Measurements from ENCODE around the gene KIF22. TPM values are rescaled to one million over a fixed set of nuclear protein-coding genes. Genes with fewer than 3 reads are reported as not detected.

Gene KIF22
- total RNA-seq = 8.4 and 8.8 TPM in 2 replicates

GRCh38 chr16:29790183-29790948, at the start of gene KIF22:
Gene KIF22, plus strand, starts transcription at chr16:29790751. Its CDS starts 9 bp downstream, at chr16:29790760.

DNA sequence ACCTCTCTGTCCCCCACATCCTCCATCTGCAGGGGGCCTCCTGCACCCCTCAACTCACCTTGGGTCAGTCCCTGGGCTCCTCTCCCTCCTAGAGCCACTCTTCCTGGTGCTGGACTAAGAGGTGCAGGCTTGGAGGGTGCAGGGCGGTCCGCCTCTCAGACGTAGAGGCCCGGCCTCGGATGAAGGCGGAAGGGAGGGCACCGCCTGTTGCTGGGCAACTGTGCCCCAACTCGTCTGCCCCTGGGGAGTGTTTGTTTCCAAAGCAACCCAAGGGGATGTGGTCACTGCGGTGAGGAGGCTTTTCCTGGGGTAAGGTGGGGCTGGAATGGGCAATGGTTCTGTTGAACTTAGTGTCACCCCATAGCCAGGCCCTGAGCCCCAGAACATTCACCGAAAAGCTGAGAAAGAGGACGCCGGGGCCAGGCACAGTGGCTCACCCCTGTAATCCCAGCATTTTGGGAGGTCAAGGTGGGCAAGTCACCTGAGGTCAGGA, 44.7 kb upstream of the KIF22 start, which contains the start of gene C16orf54:
C16orf54 (minus strand) TSS at position 138 of the 493 bp plus-strand sequence. CDS start 1,039 bp downstream, outside the sequence.

DNA sequence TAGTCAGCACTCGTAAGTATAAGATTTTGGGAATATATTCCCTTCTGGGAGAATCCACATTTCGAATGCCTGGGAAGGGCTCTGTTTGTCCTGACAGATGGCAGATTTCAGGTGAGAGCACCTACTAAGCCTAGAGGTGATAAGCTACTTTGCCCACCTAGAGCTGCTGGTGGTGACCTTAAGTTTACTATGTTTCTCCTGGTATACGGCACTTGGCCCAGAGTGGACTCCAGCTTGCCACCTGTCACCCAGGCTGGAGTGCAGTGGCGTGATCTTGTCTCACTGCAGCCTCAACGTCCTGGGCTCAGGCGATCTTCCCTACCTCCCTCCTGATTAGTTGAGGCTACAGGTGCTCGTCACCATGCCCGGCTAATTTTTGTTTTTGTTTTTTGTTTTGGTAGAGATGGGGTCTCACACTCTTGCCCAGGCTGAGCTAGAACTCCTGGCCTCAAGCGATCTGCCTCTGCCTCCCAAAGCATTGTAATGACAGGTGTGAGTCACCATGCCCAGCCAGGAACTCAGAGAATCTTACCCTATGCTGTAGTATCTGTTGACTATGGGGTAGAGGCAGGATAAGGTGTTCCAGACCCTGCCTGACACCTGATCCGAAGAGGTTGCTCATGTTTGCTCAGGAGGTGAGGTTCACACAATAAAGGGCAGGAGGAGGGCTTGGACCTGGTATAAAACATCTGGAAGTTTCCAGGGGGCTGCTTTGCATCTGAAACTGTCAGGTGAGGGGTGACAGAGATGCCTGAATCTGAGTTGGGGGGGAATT, 12.8 kb upstream of the KIF22 start, which contains the start of gene ZG16:
ZG16 (plus strand) TSS at position 681 of the 775 bp plus-strand sequence. CDS start 1,011 bp downstream, outside the sequence.

GRCh38 chr16:29806099-29806579, 15.6 kb downstream of the KIF22 start, which contains the start of gene MAZ:
Gene MAZ, plus strand, starts transcription at chr16:29806529. Its CDS starts 173 bp downstream, at chr16:29806702.

DNA sequence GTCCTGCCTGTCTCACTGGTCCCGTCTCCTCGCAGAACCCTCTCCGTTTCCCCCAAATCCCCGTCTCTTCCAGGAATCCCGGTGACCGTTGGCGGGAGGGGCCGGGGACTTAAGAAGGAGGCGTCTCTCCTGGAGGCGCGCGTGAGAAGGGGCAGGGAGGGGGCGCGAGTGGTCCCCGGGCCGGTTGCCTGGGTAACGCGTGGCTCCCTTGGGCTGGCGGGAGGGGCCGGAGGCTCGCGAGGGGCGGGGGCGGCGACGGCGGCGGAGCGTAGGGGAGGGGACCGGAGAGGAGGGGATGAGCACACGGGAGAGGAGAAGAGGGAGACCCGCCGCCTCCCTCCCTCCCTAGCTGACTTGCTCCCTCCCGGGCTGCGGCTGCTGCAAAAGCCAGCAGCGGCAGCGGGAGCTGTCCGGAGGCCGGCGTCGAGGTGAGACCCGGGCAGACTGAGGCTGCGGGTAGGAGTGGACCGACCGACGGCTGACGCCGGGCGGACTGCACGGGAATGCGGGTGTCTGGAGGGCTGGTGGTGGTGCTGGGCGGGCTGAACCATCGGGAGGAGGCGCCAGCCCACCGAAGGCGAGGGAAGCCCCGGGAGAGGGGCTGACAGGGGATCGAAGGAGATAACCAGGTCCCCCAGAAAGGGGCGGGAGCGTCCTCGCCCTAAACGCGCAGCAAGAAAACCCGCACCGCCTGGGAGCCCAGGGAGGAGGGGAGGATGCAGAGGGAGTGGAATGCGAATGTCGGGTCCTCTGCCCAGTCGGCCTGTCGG, 21.5 kb downstream of the KIF22 start, which contains the start of gene PRRT2:
PRRT2 (plus strand) TSS at position 298 of the 770 bp plus-strand sequence. CDS start 862 bp downstream, outside the sequence.

DNA sequence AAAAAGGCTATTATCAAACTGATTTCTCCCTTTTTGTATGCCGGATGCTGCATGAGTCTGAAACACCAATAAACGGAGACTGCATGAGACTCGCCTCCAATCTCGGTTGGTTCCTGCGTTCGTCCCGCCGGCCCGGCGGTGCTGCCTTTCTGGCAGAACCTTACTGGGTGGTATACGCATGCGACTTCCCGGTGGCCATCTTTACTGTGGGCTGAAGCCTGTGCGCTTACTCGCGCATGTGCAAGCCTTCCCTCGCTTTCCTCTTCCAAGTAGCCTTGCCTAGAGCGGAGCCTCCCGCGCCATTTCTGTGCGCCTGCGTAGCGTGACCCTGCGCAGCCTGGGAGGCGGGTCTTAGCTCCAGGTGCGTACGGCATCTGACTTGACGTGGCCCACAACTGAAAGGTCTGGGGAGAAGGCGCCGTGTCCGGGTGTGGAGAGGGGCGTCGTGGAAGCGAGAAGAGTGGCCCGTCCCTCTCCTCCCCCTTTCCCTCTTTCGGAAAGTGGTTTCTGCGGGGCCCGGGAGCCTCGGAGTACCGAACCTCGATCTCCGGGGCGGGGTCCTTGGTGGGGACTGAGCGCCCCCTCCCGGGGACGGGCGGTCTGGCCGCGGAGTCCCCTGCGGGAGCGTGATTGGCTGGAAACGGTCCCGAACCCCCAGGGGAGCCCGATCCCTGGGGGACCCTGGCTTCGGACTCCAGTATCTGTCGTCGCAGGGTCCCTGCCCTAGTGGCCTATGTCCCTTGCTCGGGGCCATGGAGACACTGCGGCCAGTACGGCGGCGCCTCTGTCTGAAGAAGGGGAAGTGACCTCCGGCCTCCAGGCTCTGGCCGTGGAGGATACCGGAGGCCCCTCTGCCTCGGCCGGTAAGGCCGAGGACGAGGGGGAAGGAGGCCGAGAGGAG, 25.5 kb downstream of the KIF22 start, which contains the start of gene PAGR1:
PAGR1 (plus strand) TSS at position 360 of the 901 bp plus-strand sequence; CDS start at position 734, 374 bp downstream.

GRCh38 chr16:29820271-29820701, 29.7 kb downstream of the KIF22 start, which contains the start of gene MVP:
Gene MVP, plus strand, starts transcription at chr16:29820462. Its CDS starts 10,088 bp downstream, at chr16:29830550.

Small RNA genes within 50 kb of the gene (small RNA-seq; reads per million reads assigned to genes)
- gene AC009133.6 (not detected), gene AC120114.4 (not detected)

Other genes with a start within 250 kb of the KIF22 start
- gene SPN, start 127.5 kb upstream of the KIF22 start, total RNA-seq = not detected in 2 replicates
- 33.4 and 45.3 TPM in 2 replicates for gene QPRT, start 111.6 kb upstream of the KIF22 start, total RNA-seq
- gene C16orf54, start 44.8 kb upstream of the KIF22 start, total RNA-seq = 1.3 and 1.6 TPM in 2 replicates
- gene ZG16, start 12.5 kb upstream of the KIF22 start, total RNA-seq = not detected in 2 replicates
- gene MAZ, start 15.8 kb downstream of the KIF22 start, total RNA-seq = 145 and 209 TPM in 2 replicates
- 5.2 and 6.5 TPM in 2 replicates for gene PRRT2, start 21.4 kb downstream of the KIF22 start, total RNA-seq
- 21.1 TPM in 2 replicates for gene PAGR1, start 25.4 kb downstream of the KIF22 start, total RNA-seq
- 392 and 503 TPM in 2 replicates for gene MVP, start 29.7 kb downstream of the KIF22 start, total RNA-seq
- gene CDIPT, start 72.5 kb downstream of the KIF22 start, total RNA-seq = 108 and 112 TPM in 2 replicates
- 0.85 and 1.1 TPM in 2 replicates for gene SEZ6L2, start 108.8 kb downstream of the KIF22 start, total RNA-seq
- gene ASPHD1, start 109.7 kb downstream of the KIF22 start, total RNA-seq = 1.5 and 2.1 TPM in 2 replicates
- 11.9 and 13.3 TPM in 2 replicates for gene KCTD13, start 135.5 kb downstream of the KIF22 start, total RNA-seq
- 76.1 and 95.6 TPM in 2 replicates for gene TMEM219, start 171.3 kb downstream of the KIF22 start, total RNA-seq
- 61.0 and 61.7 TPM in 2 replicates for gene TAOK2, start 183.1 kb downstream of the KIF22 start, total RNA-seq
- gene HIRIP3, start 204.9 kb downstream of the KIF22 start, total RNA-seq = 3.7 and 7.4 TPM in 2 replicates
- gene INO80E, start 205.5 kb downstream of the KIF22 start, total RNA-seq = 22.2 and 42.6 TPM in 2 replicates
- gene DOC2A, start 220.3 kb downstream of the KIF22 start, total RNA-seq = not detected in 2 replicates
- gene C16orf92, start 232.4 kb downstream of the KIF22 start, total RNA-seq = not detected in 2 replicates
- 0.12 TPM in 1 of 2 replicates, not detected in the other for gene TLCD3B, start 240.5 kb downstream of the KIF22 start, total RNA-seq

Measured in hair follicle dermal papilla cell (primary cell).